HepG2 (cell line): ENCODE results near the gene ANKRD42. TPM values are rescaled to one million over a fixed set of nuclear protein-coding genes. Genes with fewer than 3 reads are reported as not detected.
A peak's percentile ranks its signal among the peaks of the same experiment; 100 is the strongest.

Source experiments
- EP300 ChIP-seq, 3 experiments: sonication (generic) in 1 of 3; formaldehyde crosslinking in 1 of 3; IDR thresholded peaks; 2 replicates each; pipeline versions ENCODE4 v1.5.1 to v1.6.1; 2011 to 2020; ENCODE audit warnings: low read depth in 2 of 3, low read length in 2 of 3, borderline replicate concordance in 1 of 3, improper control_type of control experiment in 1 of 3, mild to moderate bottlenecking in 1 of 3, missing genetic modification reagents in 1 of 3, moderate library complexity in 1 of 3
- FOSL2 ChIP-seq: sonication (generic); formaldehyde crosslinking; IDR thresholded peaks from 2 replicates; pipeline ENCODE4 v1.4.0; 2020; ENCODE audit warnings: missing genetic modification reagents
- FOXO1 ChIP-seq: sonication (generic); formaldehyde crosslinking; IDR thresholded peaks from 2 replicates; pipeline ENCODE4 v1.4.0; 2020; ENCODE audit warnings: missing genetic modification reagents
- JUNB ChIP-seq: sonication (generic); formaldehyde crosslinking; IDR thresholded peaks from 2 replicates; pipeline ENCODE4 v1.8.0; 2022; ENCODE audit warnings: missing genetic modification reagents, mild to moderate bottlenecking, borderline replicate concordance
- KLF12 ChIP-seq: sonication (generic); formaldehyde crosslinking; IDR thresholded peaks from 2 replicates; pipeline ENCODE4 v1.4.0; 2020; ENCODE audit warnings: missing genetic modification reagents, borderline replicate concordance
- MIER3 ChIP-seq: IDR thresholded peaks from 2 replicates; pipeline ENCODE4 v1.6.1; 2016; ENCODE audit warnings: missing compliant biosample characterization, borderline replicate concordance
- NFAT5 ChIP-seq: sonication (generic); formaldehyde crosslinking; IDR thresholded peaks from 2 replicates; pipeline ENCODE4 v1.4.0; 2020; ENCODE audit warnings: missing genetic modification reagents
- PAX8 ChIP-seq: sonication (generic); formaldehyde crosslinking; IDR thresholded peaks from 2 replicates; pipeline ENCODE4 v1.8.0; 2022; ENCODE audit warnings: mild to moderate bottlenecking, missing genetic modification reagents, borderline replicate concordance
- RAD21 ChIP-seq: fragments of 450-650 bp; formaldehyde crosslinking; IDR thresholded peaks from 2 replicates; pipeline ENCODE4 v1.5.0; 2020; ENCODE audit warnings: mild to moderate bottlenecking
- REPIN1 ChIP-seq: sonication (generic); formaldehyde crosslinking; IDR thresholded peaks from 2 replicates; pipeline ENCODE4 v1.8.0; 2022; ENCODE audit warnings: missing genetic modification reagents, low read depth, mild to moderate bottlenecking, borderline replicate concordance
- STAG1 ChIP-seq: sonication (generic); formaldehyde crosslinking; IDR thresholded peaks from 2 replicates; pipeline ENCODE4 v1.4.0; 2020; ENCODE audit warnings: missing genetic modification reagents
- TRIM24 ChIP-seq: sonication (generic); formaldehyde crosslinking; IDR thresholded peaks from 2 replicates; pipeline ENCODE4 v1.8.0; 2022; ENCODE audit warnings: mild to moderate bottlenecking, missing genetic modification reagents
- ZKSCAN5 ChIP-seq: sonication (generic); formaldehyde crosslinking; IDR thresholded peaks from 2 replicates; pipeline ENCODE4 v1.5.1; 2020; ENCODE audit warnings: mild to moderate bottlenecking, missing genetic modification reagents
- ZNF333 ChIP-seq: sonication (generic); formaldehyde crosslinking; IDR thresholded peaks from 2 replicates; pipeline ENCODE4 v1.4.0; 2020; ENCODE audit warnings: mild to moderate bottlenecking, missing genetic modification reagents, borderline replicate concordance
- ZNF605 ChIP-seq: sonication (generic); formaldehyde crosslinking; IDR thresholded peaks from 2 replicates; pipeline ENCODE4 v1.8.0; 2022; ENCODE audit warnings: mild to moderate bottlenecking, missing genetic modification reagents
- ZNF777 ChIP-seq: sonication (generic); formaldehyde crosslinking; IDR thresholded peaks from 2 replicates; pipeline ENCODE4 v1.4.0; 2020; ENCODE audit warnings: missing genetic modification reagents
- polyA plus RNA-seq, 8 experiments: library from polyadenylated mRNA; depleted of rRNA in 3 of 8; stranded (reverse) in 7 of 8; unstranded in 1 of 8; fragments of >200 nt; fragmentation: Illumina TruSeq in 4 of 8; extraction: Trizol in 4 of 8; gene quantifications; 2 replicates each; pipeline versions ENCODE4 v1.2.1 to v1.2.3, GENCODE V29; 2011 to 2016; ENCODE audit warnings: low read depth in 4 of 8, missing spikeins in 1 of 8, mixed read lengths in 1 of 8; ENCODE audit not compliant: insufficient read depth in 1 of 8
- total RNA-seq, 5 experiments: library from RNA; depleted of rRNA; stranded (reverse); fragments of >200 nt; fragmentation: Illumina TruSeq; extraction: Trizol; gene quantifications; 2 replicates each; pipeline ENCODE4 v1.2.3, GENCODE V29; 2016; ENCODE audit warnings: low read depth in 1 of 5
- TF ChIP-seq, protein P1 (sequence below): IDR thresholded peaks from 2 replicates; pipeline ENCODE4 v1.6.1; 2018; ENCODE audit warnings: missing genetic modification reagents, mild to moderate bottlenecking, missing compliant biosample characterization
- TF ChIP-seq, protein P2 (sequence below): sonication (generic); formaldehyde crosslinking; IDR thresholded peaks from 2 replicates; pipeline ENCODE4 v1.4.0; 2020; ENCODE audit warnings: missing genetic modification reagents, borderline replicate concordance
- TF ChIP-seq, protein P3 (sequence below): sonication (generic); formaldehyde crosslinking; IDR thresholded peaks from 2 replicates; pipeline ENCODE4 v1.5.0; 2020; ENCODE audit warnings: missing genetic modification reagents

ANKRD42 gene
- total and polyA plus RNA-seq, 2 of the 13 experiments (the other 11 are each of a cell fraction or from before 2014, with no cell fraction given) = 2.2 to 3.7 TPM

DNA sequence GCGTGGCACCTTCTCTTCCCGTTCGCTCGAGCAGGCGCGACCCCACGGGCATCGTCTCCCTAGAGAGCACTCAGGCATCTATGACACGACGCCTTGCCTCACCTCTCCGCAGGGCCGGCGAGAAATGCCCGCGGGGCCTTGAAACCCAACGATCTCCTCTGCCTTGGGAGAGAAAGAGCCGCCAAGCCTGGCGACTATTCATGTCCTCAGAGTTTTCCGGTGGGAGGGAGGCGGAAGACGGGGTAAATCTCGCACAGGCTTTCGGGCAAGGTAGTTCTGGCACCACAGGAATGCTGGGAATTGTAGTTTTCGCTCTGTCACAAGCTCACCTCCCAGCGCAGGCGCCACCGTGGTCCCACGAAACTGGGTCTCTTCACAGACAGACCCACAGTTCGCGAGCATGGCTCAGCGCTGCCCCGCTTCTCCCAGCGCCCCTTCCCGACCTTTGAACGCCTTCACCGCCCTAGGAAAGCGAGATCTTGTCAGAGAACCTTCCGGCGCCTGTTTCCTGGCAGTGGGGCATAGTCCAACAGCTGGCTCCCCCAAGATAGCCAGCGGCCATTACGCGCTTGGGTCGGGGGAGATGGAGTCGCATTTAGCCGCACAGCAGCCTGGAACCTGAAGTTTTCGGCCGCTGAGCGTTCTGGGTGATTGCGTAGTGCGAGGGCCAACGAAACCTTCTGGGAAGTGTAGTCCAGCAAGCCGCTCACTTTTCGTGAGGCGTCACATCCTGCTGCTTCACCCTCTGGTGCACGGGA lies 92.4 kb downstream of the ANKRD42 start, which contains the start of gene CCDC90B (continued):
- TF ChIP-seq KLF12 = peak; percentile 94; the same call in 1 of the 2 replicates
- no peak for TF ChIP-seq ZNF777 (CRISPR knock-in tag)
- peak; percentile 51; the same call in 1 of the 2 replicates for TF ChIP-seq TRIM24 (CRISPR knock-in tag)
- TF ChIP-seq PAX8 (CRISPR knock-in tag) = no peak
- peak; percentile 82; the same call in 1 of the 2 replicates for TF ChIP-seq REPIN1 (CRISPR knock-in tag)
- TF ChIP-seq RAD21 = no peak; the same call in 1 of the 2 replicates
- peak in 1 of 2 experiments; percentile 15; a peak in 1 of 4 replicates for TF ChIP-seq EP300 (IDR thresholded peaks at IDR 0.05; ENCODE audit: low read depth in 2 of 2, low read length in 2 of 2)
- TF ChIP-seq EP300 (CRISPR knock-in tag; IDR thresholded peaks at IDR 0.05; ENCODE audit: borderline replicate concordance) = no peak
- TF ChIP-seq, protein P1, sequence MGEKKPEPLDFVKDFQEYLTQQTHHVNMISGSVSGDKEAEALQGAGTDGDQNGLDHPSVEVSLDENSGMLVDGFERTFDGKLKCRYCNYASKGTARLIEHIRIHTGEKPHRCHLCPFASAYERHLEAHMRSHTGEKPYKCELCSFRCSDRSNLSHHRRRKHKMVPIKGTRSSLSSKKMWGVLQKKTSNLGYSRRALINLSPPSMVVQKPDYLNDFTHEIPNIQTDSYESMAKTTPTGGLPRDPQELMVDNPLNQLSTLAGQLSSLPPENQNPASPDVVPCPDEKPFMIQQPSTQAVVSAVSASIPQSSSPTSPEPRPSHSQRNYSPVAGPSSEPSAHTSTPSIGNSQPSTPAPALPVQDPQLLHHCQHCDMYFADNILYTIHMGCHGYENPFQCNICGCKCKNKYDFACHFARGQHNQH (CRISPR knock-in tag) = peak; percentile 60; the same call in 1 of the 2 replicates
- no peak for TF ChIP-seq ZNF333 (CRISPR knock-in tag)
- TF ChIP-seq NFAT5 (CRISPR knock-in tag) = 0 out of 2 replicates have a peak, but pooled peaks have one; percentile 60
- TF ChIP-seq MIER3 (CRISPR knock-in tag) = no peak
- TF ChIP-seq, protein P2, sequence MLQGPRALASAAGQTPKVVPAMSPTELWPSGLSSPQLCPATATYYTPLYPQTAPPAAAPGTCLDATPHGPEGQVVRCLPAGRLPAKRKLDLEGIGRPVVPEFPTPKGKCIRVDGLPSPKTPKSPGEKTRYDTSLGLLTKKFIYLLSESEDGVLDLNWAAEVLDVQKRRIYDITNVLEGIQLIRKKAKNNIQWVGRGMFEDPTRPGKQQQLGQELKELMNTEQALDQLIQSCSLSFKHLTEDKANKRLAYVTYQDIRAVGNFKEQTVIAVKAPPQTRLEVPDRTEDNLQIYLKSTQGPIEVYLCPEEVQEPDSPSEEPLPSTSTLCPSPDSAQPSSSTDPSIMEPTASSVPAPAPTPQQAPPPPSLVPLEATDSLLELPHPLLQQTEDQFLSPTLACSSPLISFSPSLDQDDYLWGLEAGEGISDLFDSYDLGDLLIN = no peak
- no peak for TF ChIP-seq ZKSCAN5
- TF ChIP-seq, protein P3, sequence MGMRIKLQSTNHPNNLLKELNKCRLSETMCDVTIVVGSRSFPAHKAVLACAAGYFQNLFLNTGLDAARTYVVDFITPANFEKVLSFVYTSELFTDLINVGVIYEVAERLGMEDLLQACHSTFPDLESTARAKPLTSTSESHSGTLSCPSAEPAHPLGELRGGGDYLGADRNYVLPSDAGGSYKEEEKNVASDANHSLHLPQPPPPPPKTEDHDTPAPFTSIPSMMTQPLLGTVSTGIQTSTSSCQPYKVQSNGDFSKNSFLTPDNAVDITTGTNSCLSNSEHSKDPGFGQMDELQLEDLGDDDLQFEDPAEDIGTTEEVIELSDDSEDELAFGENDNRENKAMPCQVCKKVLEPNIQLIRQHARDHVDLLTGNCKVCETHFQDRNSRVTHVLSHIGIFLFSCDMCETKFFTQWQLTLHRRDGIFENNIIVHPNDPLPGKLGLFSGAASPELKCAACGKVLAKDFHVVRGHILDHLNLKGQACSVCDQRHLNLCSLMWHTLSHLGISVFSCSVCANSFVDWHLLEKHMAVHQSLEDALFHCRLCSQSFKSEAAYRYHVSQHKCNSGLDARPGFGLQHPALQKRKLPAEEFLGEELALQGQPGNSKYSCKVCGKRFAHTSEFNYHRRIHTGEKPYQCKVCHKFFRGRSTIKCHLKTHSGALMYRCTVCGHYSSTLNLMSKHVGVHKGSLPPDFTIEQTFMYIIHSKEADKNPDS (CRISPR knock-in tag) = no peak
- TF ChIP-seq STAG1 = peak; percentile 17; the same call in 1 of the 2 replicates
- peak; percentile 96 for TF ChIP-seq ZNF605
- TF ChIP-seq FOSL2 (CRISPR knock-in tag) = peak; percentile 54
- TF ChIP-seq FOXO1 = 0 out of 2 replicates have a peak, but pooled peaks have one; percentile 12
- no peak for TF ChIP-seq JUNB (CRISPR knock-in tag)
